Middle frontal gyrus (tissue), 1 donor: ENCODE results near the gene TM4SF1.
"Not testable (repeated sequence)": the region's sequence is repeated elsewhere in the genome, so short reads cannot be mapped to it uniquely, and the experiment has no call there.

Experiments used
- DNase-seq: peaks from one replicate; pipeline ENCODE4 v3.0.0-alpha.2; 2015; ENCODE audit warnings: low spot score; ENCODE audit errors: extremely low spot score

Gene TM4SF1

DNA sequence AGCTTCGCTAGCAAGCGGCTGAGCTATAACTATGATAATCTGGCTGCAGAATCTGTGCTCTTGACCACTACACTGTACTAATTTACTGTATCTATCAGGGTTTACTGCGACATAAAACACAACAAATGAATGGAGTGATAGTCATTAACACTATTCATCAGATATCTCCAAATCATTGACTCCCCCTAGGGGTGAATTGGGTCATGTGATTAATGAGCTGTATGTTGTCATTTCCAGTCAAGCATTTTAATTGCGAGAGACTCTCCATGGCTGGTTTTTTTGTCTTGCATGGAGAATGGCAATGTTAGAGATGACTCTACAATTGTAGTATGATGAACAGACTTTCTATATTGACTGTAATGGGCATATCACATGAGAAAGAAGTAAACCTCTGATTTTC is 33.5 kb downstream of the TM4SF1 start:
- DNase-seq, result no peak

DNA sequence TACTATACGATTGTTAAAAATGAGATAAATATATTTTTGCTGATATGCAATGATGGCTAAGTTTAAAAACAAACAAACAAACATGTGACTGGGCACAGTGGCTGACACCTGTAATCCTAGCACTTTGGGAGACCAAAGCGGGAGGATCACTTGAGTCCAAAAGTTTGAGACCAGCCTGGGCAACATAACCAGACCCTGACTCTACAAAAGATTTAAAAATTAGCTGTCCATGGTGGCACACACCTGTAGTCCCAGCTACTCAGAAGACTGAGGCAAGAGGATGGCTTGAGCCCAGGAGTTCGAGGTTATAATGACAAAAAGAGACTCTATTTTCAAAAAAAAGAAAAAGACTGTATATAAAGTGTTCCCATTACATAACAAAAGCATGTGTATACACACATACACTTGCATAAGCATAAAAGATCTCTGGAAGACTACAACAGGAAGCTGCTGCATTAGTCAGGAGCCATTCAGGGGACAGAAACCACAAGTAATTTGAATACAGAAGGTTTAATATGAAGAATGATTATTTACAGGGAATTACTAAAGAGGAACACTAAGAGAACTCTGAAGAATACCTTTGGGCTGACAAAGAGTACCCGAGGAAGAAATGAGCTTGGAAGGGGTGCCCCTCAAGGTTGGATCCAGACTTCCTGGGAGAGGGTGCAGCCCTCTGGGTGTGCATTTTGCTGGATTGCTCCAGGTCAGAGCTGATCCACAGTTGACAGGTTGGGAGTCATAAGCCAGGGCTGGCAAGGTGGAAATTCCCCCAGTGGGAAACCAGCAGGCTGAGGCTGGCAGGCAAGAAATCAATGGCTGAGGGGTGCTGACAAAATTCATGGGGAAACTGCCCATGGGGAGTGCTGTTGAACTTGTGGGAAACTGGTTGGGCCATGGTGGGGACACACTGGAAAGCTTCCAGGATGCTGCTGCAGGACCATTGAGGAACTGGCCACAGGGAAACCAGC is 34.8 kb downstream of the TM4SF1 start:
- no peak for DNase-seq

DNA sequence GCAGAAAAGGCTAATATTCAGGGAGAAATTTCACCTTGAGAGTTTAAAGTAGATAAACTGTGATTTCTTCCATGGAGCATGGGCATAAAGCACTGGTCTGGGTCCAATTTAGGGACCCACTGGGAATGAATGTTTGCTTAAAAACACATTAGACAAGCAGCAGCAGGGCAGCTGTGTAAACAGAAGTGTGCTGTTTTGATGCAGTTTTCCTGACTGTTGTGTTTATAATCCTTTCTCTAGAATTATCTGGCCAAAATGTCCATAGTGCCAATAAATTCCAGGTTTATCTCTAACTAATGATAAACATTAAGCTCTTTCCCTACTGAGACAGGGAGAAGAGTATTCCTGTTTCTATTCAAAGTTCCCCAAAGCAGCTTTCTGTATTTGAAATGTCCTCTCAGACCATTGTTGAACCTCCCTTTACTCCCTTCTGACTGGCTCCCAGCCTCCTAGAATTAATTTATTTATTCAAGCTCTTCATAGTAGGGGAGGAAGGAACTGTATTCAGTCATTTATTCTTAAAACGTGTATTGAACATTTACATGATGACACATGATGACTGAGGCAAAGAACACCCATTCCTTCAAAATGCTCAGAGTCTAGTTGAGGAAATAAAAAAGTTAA is 37.0 kb downstream of the TM4SF1 start:
- no peak for DNase-seq

- no peak for DNase-seq
These were observed 37.5 kb downstream of the TM4SF1 start for GRCh38 chr3:149339931-149340309.

DNA sequence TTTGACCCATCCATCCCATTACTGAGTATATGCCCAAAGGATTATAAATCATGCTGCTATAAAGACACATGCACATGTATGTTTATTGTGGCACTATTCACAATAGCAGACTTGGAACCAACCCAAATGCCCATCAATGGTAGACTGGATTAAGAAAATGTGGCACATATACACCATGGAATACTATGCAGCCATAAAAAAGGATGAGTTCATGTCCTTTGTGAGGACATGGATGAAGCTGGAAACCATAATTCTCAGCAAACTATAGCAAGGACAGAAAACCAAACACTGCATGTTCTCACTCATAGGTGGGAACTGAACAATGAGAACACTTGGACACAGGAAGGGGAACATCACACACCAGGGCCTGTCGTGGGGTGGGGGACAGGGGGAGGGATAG is 40.0 kb downstream of the TM4SF1 start:
- not testable (repeated sequence) for DNase-seq

- DNase-seq, result no peak
These were observed 40.5 kb downstream of the TM4SF1 start for GRCh38 chr3:149336925-149337324.

GRCh38 chr3:149333176-149333859 is 44.1 kb downstream of the TM4SF1 start, which contains the start of gene TM4SF18:
TSS of gene TM4SF18 (minus strand) at chr3:149333636. CDS start at chr3:149333382, 254 bp downstream.
- DNase-seq, result no peak

GRCh38 chr3:149332771-149333170 is 44.7 kb downstream of the TM4SF1 start:
- no peak for DNase-seq

DNA sequence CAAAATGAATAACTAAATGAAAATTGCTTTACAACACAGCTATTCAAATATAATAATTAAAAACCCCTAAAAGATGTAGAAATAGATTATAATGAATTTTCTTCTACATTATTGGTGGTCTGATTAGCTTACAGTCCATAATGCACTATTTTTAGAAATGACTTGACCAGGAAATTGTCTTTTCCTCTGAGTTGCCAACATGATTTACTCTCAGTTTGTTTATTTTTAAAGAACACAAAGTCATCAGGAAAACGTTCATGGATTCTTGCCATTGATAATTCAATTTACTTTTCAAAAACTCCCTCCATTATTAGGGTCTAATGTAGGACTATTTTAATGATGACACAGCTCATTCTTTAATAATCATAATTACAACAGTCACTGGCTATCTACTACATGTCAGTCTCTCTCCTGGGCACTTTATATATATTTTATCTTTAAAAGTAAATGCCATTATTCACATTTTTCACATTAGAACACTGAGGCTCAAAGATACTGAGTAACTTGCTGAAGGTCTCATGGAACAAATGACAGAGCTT is 45.2 kb downstream of the TM4SF1 start:
- DNase-seq, result no peak

- no peak for DNase-seq
These were observed 46.1 kb downstream of the TM4SF1 start for GRCh38 chr3:149331396-149331795.

DNA sequence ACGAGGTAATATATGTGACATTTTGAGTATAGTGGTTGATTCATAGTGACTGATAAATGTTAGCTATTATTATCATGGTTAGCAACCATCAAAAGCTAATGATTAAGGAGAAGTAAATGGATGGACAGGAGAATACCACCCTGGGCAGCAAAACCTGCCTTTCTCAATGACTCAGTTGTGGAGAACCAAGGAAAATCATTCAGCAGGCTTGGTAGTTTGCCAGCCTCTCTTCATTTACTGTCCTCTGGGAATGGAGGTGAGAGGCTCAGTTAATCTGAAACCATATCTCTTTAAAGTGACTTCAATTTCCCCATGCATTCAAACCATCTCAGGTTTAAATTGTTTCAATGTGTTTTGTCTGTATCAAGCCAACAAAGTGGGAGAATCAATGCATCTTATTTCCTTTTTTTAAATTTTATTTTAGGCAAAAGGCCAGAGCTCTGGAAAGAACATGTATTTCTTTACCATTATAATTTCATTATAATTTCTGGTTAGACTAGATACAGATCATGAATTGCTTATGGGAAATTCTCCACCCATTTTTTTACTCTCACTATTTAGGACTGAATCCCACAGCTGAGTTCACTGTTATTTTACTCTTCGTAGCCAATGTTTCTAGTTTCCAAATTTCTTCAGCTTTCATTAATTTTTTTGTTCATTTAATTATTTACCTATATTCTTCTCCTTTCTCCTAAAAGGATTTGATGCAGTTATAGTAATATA is 46.7 kb downstream of the TM4SF1 start:
- no peak for DNase-seq

DNA sequence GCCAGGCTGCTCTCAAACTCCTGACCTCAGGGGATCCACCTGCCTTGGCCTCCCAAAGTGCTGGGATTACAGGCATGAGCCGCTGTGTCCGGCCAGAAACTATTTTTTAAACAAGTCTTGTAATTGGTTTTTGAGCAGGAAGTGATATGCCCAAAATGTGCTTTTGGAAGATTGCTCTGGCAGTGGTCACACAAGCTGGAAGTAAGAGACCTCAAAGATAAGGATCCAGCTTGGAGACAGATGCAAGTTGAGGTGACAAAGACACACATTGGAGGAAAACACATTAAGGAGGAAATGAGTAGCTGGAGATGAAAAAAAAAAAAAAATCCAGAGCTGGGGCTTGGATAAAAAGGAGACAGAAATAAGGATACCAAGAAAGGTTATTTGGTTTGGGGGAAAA is 50.3 kb downstream of the TM4SF1 start:
- no peak for DNase-seq

- no peak for DNase-seq
These were observed 51.9 kb downstream of the TM4SF1 start for GRCh38 chr3:149325581-149325980.

DNA sequence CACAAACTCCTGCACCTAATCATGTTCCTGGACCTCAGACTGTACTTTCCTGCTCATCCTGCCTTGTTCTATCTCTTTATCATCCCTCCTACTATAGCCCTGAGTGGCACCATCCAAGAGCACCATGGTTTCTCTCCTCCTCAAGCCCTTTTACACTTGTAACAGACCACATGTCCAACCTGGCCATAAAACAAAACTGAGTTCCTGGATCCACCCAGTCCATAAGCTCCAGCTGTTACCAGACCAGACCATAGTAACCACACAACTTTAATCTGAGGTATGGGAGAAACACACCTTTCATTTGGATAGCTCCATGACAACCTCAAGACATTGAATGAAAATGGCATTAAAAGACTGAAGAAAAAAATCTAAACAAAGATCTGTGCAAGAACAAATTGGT is 53.1 kb downstream of the TM4SF1 start:
- no peak for DNase-seq

DNA sequence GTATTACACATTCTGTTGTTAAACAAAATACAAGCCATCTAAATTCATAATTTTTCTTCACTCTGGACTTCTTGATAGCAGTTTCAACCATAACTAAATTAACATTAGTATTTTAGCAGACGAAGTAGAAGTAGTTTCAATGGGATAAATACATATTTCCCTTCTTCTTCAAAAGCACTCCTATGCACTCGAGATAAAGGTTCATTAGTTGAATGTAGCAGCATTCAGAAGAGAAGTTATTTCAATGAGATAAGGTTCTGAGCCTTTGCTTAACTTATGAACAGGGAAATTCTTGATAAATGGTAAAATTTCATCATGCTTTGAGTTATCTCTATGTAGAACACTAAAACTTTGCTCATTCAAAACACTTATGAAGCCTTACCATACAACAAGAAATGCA is 55.8 kb downstream of the TM4SF1 start:
- DNase-seq, result no peak

DNA sequence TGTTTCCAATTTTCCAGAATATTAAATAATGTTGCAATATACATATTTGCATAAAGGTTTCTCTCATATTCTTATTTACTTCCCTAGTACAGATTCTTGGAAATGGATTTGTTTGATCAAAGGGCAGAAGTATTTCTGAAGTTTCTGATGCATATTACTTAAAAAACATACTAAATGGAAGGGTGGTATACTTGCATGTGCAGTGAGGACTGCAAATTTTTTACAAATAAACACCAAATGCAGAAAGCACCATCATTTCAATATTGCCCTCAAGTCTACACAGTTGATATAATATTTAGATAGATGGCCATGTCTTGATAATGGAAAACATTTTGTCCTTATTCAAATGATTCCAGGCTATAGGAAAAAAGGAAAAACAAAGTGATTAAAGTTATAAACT is 56.3 kb downstream of the TM4SF1 start:
- no peak for DNase-seq

DNA sequence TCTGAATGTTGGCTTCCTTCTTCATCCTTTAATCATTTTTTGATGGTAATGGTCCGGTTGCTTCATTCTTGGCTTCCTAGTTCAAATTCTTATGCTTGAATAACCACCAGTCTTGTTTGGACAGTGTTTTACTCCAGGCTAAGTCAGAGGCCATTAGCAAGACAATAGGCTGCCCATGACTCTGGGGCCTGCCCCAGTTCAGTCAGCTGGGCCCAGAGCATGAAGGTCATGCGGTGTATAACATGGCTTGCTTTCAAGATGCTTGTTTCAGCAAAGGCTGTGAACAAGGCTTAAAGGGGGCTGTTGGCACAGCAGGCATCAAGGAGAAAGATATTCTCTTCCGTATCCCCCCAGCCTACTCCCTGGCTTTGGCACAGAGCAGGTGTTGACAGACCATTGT is 57.7 kb downstream of the TM4SF1 start:
- no peak for DNase-seq
